Fibroblast of the aortic adventitia (primary cell): ENCODE measurements around the gene CNOT4. TPM values are rescaled to one million over a fixed set of nuclear protein-coding genes. Genes with fewer than 3 reads are reported as not detected.

Experiments
- DNase-seq: peaks from one replicate; pipeline ENCODE4 v3.0.0-alpha.2; 2010; ENCODE audit warnings: low read depth
- H3K4me3 ChIP-seq: 2 replicates; pipeline ENCODE4 v1.5.1; 2011; ENCODE audit warnings: low read depth, mild to moderate bottlenecking, control low read depth, low read length, moderate library complexity
- total RNA-seq: library from RNA; depleted of rRNA; stranded (reverse); fragments of >200 nt; gene quantifications from 2 replicates; pipeline ENCODE4 v1.2.3, GENCODE V29; 2012; ENCODE audit warnings: low replicate concordance
- TF ChIP-seq, protein P1 (sequence below): IDR thresholded peaks from 2 replicates; pipeline ENCODE4 v1.5.1; 2011; ENCODE audit warnings: mild to moderate bottlenecking, low read length, control low read depth, inconsistent platforms; ENCODE audit not compliant: insufficient read depth

Gene CNOT4
- total RNA-seq, 1 donor, result 21.1 TPM

GRCh38 chr7:135375908-135376699 lies 133.8 kb downstream of the CNOT4 start:
- no peak for DNase-seq

GRCh38 chr7:135374736-135375135 lies 135.2 kb downstream of the CNOT4 start:
- no peak for DNase-seq
- TF ChIP-seq, protein P1, sequence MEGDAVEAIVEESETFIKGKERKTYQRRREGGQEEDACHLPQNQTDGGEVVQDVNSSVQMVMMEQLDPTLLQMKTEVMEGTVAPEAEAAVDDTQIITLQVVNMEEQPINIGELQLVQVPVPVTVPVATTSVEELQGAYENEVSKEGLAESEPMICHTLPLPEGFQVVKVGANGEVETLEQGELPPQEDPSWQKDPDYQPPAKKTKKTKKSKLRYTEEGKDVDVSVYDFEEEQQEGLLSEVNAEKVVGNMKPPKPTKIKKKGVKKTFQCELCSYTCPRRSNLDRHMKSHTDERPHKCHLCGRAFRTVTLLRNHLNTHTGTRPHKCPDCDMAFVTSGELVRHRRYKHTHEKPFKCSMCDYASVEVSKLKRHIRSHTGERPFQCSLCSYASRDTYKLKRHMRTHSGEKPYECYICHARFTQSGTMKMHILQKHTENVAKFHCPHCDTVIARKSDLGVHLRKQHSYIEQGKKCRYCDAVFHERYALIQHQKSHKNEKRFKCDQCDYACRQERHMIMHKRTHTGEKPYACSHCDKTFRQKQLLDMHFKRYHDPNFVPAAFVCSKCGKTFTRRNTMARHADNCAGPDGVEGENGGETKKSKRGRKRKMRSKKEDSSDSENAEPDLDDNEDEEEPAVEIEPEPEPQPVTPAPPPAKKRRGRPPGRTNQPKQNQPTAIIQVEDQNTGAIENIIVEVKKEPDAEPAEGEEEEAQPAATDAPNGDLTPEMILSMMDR, result no peak
- H3K4me3 ChIP-seq, result no peak overlapping the region

More at GRCh38 chr7:135375908-135376699, 133.8 kb downstream of the CNOT4 start:
- TF ChIP-seq, protein P1, result no peak
- no peak overlapping the region for H3K4me3 ChIP-seq

DNA sequence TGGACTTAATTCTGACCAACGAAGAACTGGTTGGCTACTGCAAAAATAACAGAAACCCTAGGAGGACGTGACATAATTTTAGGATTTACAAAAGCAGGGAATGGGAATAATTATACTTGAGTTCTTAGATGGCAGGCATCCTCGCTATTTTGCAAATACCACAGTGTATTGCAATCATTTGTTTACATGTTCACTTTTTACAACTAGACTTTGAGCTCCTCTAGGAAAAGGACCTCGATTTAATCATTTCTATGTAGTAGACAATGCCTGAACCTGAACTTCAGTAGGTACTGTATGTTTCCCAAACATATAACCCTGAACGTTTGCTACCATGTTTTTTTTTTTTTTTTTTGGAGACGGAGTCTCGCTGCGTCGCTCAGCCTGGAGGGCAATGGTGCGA lies 137.7 kb downstream of the CNOT4 start:
- no peak overlapping the region for H3K4me3 ChIP-seq
- TF ChIP-seq, protein P1, result no peak
- no peak for DNase-seq

DNA sequence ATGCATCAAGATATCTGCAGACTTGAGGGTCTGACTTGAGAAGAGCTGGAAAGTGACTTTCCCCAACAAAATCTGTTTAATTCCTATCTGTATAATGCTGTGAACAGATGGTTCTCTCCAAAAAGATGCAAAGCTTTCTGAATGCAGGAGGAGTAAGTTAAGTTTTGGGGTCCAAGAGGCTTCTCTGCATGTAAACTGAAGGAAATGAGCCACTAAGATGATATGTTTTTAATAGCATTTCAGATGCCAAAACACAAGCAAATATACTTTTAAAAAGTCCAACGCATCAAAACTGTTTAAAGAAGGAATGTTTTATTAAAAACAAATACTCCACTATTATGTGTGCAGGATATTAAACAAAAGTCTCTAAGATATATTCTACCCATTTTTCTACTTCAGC lies 139.2 kb downstream of the CNOT4 start:
- no peak overlapping the region for H3K4me3 ChIP-seq
- no peak for DNase-seq
- TF ChIP-seq, protein P1, result no peak

DNA sequence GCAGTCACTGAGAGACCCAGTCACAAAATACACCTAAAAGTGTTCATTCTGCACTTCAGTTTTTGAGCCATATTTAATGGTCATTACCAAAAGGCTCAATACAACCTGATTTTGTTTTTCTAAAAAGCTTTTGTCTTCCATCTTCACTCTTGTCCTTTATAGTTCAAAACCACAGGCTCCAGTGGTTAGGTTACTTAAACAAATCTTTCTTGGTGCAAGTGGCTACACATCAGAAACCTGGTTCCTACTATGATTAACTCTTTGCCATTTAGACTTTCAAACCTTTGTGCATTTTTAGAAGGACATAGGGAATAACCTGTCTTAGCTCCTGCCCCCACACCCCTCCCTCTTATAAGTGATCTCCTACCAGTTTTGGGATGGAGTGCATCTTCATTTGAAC lies 140.5 kb downstream of the CNOT4 start:
- TF ChIP-seq, protein P1, result no peak
- DNase-seq, result no peak
- no peak overlapping the region for H3K4me3 ChIP-seq

DNA sequence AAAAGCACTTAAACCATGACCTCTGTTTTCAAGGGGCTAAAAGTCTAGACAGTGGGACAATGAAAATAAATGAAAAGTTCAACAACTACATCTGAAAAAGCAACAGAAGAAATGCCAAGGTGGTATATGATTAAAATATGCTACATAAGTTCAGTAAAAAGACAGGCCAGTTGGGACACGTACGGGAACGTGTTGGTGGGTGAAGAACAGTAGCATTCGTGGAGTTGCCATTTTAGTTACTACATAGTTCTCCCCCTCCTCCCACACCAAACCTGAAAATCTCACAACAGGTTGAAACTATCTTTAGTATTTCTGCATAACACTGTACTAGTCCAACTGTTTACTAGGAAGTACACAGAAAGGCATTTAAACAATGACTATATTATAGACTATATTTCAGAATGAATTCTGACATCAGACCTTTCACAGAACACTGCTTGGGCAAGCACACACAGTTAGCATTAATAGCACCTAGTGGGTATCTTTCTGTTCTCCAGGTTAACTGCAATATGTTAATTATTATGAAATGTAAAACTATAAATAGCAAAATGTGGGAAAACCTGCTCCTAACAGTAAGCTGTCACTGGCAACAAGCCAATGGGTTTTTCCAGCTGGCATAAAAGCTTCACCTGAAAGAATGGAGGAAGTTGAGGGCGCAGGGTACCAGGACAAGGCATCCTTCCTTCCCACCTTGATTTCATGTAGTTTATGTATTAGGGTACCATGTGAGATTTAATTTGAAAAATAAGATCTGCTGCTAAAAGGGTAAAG lies 141.3 kb downstream of the CNOT4 start:
- no peak overlapping the region for H3K4me3 ChIP-seq
- TF ChIP-seq, protein P1, result no peak
- no peak for DNase-seq
